Naive thymus-derived CD4-positive, alpha-beta T cell (primary cell): ENCODE results near the gene PDE6B. TPM values are rescaled to one million over a fixed set of nuclear protein-coding genes. Genes with fewer than 3 reads are reported as not detected.
"Not testable (repeated sequence)": the region's sequence is repeated elsewhere in the genome, so short reads cannot be mapped to it uniquely, and the experiment has no call there.

Experiments used
- ATAC-seq: fragments of 150-1000 bp; cut with Tn5 transposase; 2 replicates; pipeline ENCODE4 v1.10.0; 2021; ENCODE audit warnings: mild to moderate bottlenecking, moderate library complexity
- CTCF ChIA-PET: fragments of 350-600 bp; sonication (Branson Sonifier 250); formaldehyde crosslinking; loops from one replicate; lab custom pipeline; 2021; ENCODE audit warnings: antibody characterized with exemption; lab: Charles Lee
- POLR2A ChIA-PET: fragments of 350-600 bp; sonication (Branson Sonifier 250); formaldehyde crosslinking; loops from one replicate; lab custom pipeline; 2021; ENCODE audit warnings: antibody characterized with exemption, inconsistent platforms; lab: Charles Lee
- DNase-seq, 9 donors: peaks; one replicate each; pipeline versions ENCODE4 v3.0.0 to v3.0.0-alpha.2; 2020 to 2022; ENCODE audit warnings: mixed read lengths in 1 of 9
- H3K27ac ChIP-seq: one replicate; pipeline ENCODE4 v1.7.0; 2013; ENCODE audit warnings: mild to moderate bottlenecking, low read depth, low read length, moderate library complexity
- H3K27me3 ChIP-seq, 2 donors: one replicate each; pipeline ENCODE4 v1.7.0; 2013; ENCODE audit warnings: low read length in 2 of 2, mild to moderate bottlenecking in 2 of 2, moderate library complexity in 2 of 2; ENCODE audit not compliant: control insufficient read depth in 2 of 2, insufficient read depth in 2 of 2
- H3K36me3 ChIP-seq, 3 experiments: 1 replicate in 2 of 3; 2 replicates in 1 of 3; pipeline ENCODE4 v1.7.0; 2013; ENCODE audit warnings: low read length in 3 of 3, mild to moderate bottlenecking in 3 of 3, moderate library complexity in 1 of 3; ENCODE audit not compliant: insufficient read depth in 3 of 3, control insufficient read depth in 2 of 3
- H3K4me1 ChIP-seq, 2 donors: one replicate each; pipeline ENCODE4 v1.7.0; 2013; ENCODE audit warnings: low read length in 2 of 2, mild to moderate bottlenecking in 2 of 2, moderate library complexity in 1 of 2; ENCODE audit not compliant: control insufficient read depth in 2 of 2, insufficient read depth in 2 of 2
- H3K4me3 ChIP-seq: 2 replicates; pipeline ENCODE4 v1.7.0; 2013; ENCODE audit warnings: mild to moderate bottlenecking, low read length
- H3K9me3 ChIP-seq, 3 experiments: 1 replicate in 2 of 3; 2 replicates in 1 of 3; pipeline ENCODE4 v1.7.0; 2013; ENCODE audit warnings: low read length in 3 of 3; ENCODE audit not compliant: control insufficient read depth in 2 of 3
- H3K27ac Mint-ChIP-seq, 9 donors: one replicate each; pipeline ENCODE4 v1.8.0; 2020 to 2022; ENCODE audit warnings: mixed read lengths in 9 of 9, mild to moderate bottlenecking in 8 of 9, moderate library complexity in 5 of 9, inconsistent platforms in 2 of 9
- H3K27me3 Mint-ChIP-seq, 5 donors: one replicate each; pipeline ENCODE4 v1.8.0; 2021 to 2022; ENCODE audit warnings: mixed read lengths in 5 of 5, mild to moderate bottlenecking in 1 of 5
- H3K36me3 Mint-ChIP-seq, 5 donors: one replicate each; pipeline ENCODE4 v1.8.0; 2020 to 2022; ENCODE audit warnings: mixed read lengths in 5 of 5, mild to moderate bottlenecking in 3 of 5, inconsistent platforms in 1 of 5
- H3K4me1 Mint-ChIP-seq, 7 donors: one replicate each; pipeline ENCODE4 v1.8.0; 2020 to 2022; ENCODE audit warnings: mixed read lengths in 7 of 7, mild to moderate bottlenecking in 3 of 7, inconsistent platforms in 1 of 7
- H3K4me3 Mint-ChIP-seq, 10 donors: one replicate each; pipeline ENCODE4 v1.8.0; 2020 to 2022; ENCODE audit warnings: mild to moderate bottlenecking in 10 of 10, mixed read lengths in 10 of 10, moderate library complexity in 6 of 10, inconsistent platforms in 2 of 10
- H3K9me3 Mint-ChIP-seq, 11 donors: one replicate each; pipeline ENCODE4 v1.8.0; 2020 to 2022; ENCODE audit warnings: mixed read lengths in 11 of 11, mild to moderate bottlenecking in 4 of 11, inconsistent platforms in 1 of 11, moderate library complexity in 1 of 11
- intact Hi-C, 2 donors: fragments of 100-400 bp; cut with micrococcal nuclease; formaldehyde crosslinking; loops; one replicate each; pipeline ENCODE4 v1.15.1; 2023
- polyA plus RNA-seq, 2 donors: library from polyadenylated mRNA; unstranded; fragments of 300-500 nt; fragmentation: Illumina TruSeq; gene quantifications; one replicate each; pipeline ENCODE4 v1.2.3, GENCODE V29; 2021
- total RNA-seq, 6 experiments: library from RNA in 5 of 6; stranded (reverse) in 5 of 6; gene quantifications; 1 replicate in 5 of 6; 2 replicates in 1 of 6; pipeline ENCODE4 v1.2.3 and lab custom pipeline; 2021 to 2026

PDE6B gene
- total and polyA plus RNA-seq, 7 experiments from 2014 or later: 13.7 to 28.3 (median 19.8) TPM

DNA sequence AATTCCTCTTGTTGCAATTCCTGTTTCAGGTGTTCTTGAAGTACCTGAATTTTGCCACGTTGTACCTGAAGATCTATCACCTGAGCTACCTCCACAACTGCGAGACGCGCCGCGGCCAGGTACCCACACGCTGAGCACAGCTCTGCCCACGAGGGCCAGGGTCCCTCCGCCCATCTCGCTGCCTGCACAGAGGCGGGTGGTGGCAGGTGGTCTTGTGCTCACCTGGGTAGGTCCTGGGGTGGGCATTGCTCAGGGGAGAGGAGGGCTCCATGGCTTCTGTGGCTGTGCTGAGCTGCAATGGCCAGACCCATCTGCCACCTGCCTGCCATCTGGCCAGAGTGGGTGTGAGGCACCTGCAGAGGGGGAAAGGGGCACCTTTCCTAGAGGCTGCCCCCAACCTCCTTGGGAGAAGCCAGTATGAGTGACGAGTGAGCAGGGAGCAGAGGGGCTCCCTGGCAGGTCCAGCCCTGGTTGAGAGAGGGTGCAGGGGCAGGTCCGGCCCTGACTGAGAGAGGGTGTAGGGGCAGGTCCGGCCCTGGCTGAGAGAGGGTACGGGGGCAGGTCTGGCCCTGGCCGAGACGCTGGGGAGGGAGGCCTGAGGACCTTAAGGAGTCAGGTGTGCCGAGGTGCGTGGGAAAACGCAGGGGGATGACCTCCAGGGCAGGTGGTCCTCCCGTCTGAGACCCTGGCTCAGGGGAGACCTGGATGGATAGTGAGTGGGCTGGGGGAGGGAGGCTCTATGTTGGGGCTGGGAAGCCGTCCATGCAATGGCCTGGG, 10.7 kb downstream of the PDE6B start:
- peaks cover 0 to 22% (median 12%) of the 10 kb centered on the region in 5 donors for H3K27me3 Mint-ChIP-seq

DNA sequence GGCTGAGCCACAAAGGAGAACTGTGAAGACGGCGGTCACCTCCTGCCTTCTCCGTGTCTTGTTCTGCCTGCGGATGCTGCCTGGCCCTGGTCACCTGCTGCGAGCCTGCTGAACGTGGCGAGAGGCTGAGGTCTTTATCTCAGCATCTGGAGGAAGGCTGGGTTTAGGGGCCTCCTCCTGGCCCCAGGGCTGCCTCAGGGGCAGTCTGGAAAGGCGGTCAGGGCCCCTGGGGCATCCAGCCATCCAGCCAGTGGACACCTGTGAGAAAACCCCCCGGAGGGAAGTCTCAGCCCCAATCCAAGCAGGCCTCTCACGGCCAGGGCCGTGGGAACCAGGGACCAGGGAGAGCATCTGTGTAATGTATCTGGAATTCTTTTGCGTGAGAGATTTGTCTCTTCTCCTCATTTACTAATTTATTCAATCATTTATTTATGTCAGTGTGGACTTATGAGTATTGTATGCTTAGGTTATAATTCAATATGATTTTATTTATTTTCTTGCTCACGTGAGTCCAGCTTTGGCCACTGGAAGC, 11.3 kb downstream of the PDE6B start:
- peaks cover 0 to 7% (median 0%) of the 10 kb centered on the region in 5 donors for H3K36me3 Mint-ChIP-seq
- H3K36me3 ChIP-seq: no peaks in the 10 kb centered on the region
- H3K9me3 ChIP-seq: no peaks in the 10 kb centered on the region
- ATAC-seq (no peak), DNase-seq (no peak)
- H3K9me3 Mint-ChIP-seq: peaks cover 0 to 18% (median 4%) of the 10 kb centered on the region in 11 donors
- H3K4me1 ChIP-seq: no peaks in the 10 kb centered on the region
- H3K27ac ChIP-seq: no peak overlapping the region
- no peaks in the 10 kb centered on the region for H3K4me1 Mint-ChIP-seq
- POLR2A ChIA-PET: no interaction called here
- intact Hi-C loops: no loop called here
- peaks cover 0 to 3% of the 10 kb centered on the region in 2 donors for H3K27me3 ChIP-seq
- CTCF ChIA-PET: no interaction called here
- no peak overlapping the region for H3K27ac Mint-ChIP-seq
- no peak overlapping the region for H3K4me3 Mint-ChIP-seq
- peaks cover 0 to 22% (median 15%) of the 10 kb centered on the region in 5 donors for H3K27me3 Mint-ChIP-seq
- no peak overlapping the region for H3K4me3 ChIP-seq

More for the DNA sequence above, 10.7 kb downstream of the PDE6B start:
- peaks cover 0 to under 1% (median 0%) of the 10 kb centered on the region in 7 donors for H3K4me1 Mint-ChIP-seq
- Histone ChIP-seq H3K27ac (no peak overlapping the region), H3K36me3 (no peaks in the 10 kb centered on the region), H3K4me1 (no peaks in the 10 kb centered on the region), H3K4me3 (no peak overlapping the region), H3K9me3 (no peaks in the 10 kb centered on the region), H3K27me3 (peaks cover 0 to 3% of the 10 kb centered on the region in 2 donors)
- no peak overlapping the region for H3K27ac Mint-ChIP-seq
- ChIA-PET CTCF (no interaction called here), POLR2A (no interaction called here)
- peaks cover 0 to 21% (median 7%) of the 10 kb centered on the region in 11 donors for H3K9me3 Mint-ChIP-seq
- peaks cover 0 to 4% (median 0%) of the 10 kb centered on the region in 5 donors for H3K36me3 Mint-ChIP-seq
- H3K4me3 Mint-ChIP-seq: no peak overlapping the region
- DNase-seq: no peak
- ATAC-seq: peak; percentile 26
- intact Hi-C loops: no loop called here

DNA sequence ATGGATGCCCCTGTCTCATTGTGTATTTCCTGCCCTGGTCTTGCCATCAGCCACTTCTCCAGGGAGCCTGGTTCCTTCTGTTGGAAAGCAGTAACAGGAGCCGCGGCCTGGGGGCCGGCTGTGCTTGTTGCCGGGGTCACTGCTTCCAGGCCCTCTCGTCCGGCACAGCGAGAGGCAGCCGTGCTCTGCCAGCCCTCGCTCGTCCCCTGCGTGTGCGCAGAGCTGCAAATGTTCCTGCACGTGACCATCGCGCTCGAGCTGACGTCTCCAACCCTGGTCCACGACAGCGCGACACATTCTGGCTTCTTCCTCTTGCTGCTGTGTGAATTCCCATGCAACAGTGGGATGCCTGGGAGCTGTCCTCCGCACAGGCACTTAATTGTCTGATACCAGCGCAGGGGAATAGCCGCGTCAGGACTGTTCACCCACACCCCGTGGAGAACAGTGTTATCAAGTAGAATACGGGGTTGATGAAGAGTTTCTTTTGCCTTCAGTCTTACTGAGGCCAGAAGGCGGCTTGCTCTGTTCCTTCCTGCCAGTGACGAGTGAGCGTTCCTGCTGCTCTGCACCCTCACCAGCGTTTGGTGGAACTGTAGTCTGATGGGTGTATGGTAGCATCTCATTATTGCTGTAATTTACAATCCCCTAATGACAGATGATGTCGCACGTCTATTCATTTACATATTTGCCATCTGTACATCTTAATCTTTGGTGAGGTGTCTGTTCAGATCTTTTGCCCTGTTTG, 12.3 kb downstream of the PDE6B start:
- Histone ChIP-seq H3K27me3 (peaks cover 0 to 3% of the 10 kb centered on the region in 2 donors), H3K4me3 (no peak overlapping the region), H3K36me3 (no peaks in the 10 kb centered on the region), H3K4me1 (no peaks in the 10 kb centered on the region), H3K27ac (no peak overlapping the region), H3K9me3 (no peaks in the 10 kb centered on the region)
- intact Hi-C loops: no loop called here
- Mint-ChIP-seq H3K27ac (no peak overlapping the region), H3K4me1 (no peaks in the 10 kb centered on the region), H3K27me3 (peaks cover 0 to 22% (median 15%) of the 10 kb centered on the region in 5 donors), H3K9me3 (peaks cover 0 to 8% (median 2%) of the 10 kb centered on the region in 11 donors), H3K36me3 (peaks cover 0 to 7% (median 0%) of the 10 kb centered on the region in 5 donors), H3K4me3 (no peak overlapping the region)
- CTCF ChIA-PET: no interaction called here
- ATAC-seq (no peak), DNase-seq (no peak)
- POLR2A ChIA-PET: no interaction called here

DNA sequence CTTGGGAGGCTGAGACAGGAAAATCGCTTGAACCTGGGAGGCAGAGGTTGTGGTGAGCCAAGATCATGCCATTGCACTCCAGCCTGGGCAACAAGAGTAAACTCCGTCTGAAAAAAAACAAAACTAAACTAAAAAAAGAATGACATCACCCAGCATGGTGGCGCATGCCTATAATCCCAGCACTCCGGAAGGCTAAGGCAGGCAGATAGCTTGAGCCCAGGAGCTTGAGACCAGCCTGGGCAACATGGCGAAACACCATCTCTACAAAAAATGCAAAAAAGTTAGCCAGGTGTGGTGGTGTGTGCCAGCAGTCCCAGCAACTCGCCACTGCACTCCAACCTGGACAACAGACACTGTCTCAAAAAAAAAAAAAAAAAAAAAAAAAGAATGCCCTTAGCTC, 17.0 kb downstream of the PDE6B start:
- H3K4me1 ChIP-seq, H3K4me1 Mint-ChIP-seq, H3K27ac ChIP-seq, CTCF ChIA-PET, DNase-seq, POLR2A ChIA-PET, H3K4me3 ChIP-seq, H3K9me3 ChIP-seq, intact Hi-C loops, H3K27me3 ChIP-seq, H3K4me3 Mint-ChIP-seq, ATAC-seq, H3K36me3 ChIP-seq, H3K27ac Mint-ChIP-seq: not testable (repeated sequence)
- H3K9me3 Mint-ChIP-seq: peaks cover 0 to 19% (median 6%) of the 10 kb centered on the region in 11 donors
- peaks cover 0 to 45% (median 32%) of the 10 kb centered on the region in 5 donors for H3K27me3 Mint-ChIP-seq
- H3K36me3 Mint-ChIP-seq: peaks cover 0 to 11% (median 0%) of the 10 kb centered on the region in 5 donors

DNA sequence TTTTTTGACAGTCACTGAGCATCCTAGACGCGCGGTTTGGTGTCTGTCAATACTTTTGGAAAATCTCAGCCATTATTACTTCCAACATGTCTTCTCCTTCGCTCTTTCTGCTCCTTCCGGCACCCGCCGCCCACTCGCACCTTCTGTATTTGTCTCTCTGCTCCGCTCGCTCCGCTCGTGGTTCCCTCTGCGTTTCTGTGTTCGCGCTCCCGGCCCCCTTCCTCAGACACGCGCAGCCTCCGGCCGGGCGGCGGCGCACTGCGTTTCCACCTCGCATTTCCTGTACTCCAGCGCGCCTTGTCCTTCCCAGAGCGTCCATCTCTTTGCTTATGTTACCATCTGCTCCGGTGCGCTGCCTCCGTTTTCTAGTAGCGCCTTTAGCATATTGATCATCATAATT, 21.1 kb downstream of the PDE6B start:
- intact Hi-C loops: no loop called here
- peak in 2 of 9 donors; percentile 14 to 17 for DNase-seq
- no peaks in the 10 kb centered on the region for H3K4me1 ChIP-seq
- no peak overlapping the region for H3K4me3 ChIP-seq
- Mint-ChIP-seq H3K9me3 (peaks cover 0 to 14% (median 3%) of the 10 kb centered on the region in 11 donors), H3K36me3 (peaks cover 0 to 4% (median 0%) of the 10 kb centered on the region in 5 donors), H3K4me3 (peak overlapping the region; percentile 63 to 91 (median 76)), H3K4me1 (peaks cover 0 to 8% (median 7%) of the 10 kb centered on the region in 7 donors), H3K27ac (peak overlapping the region in 5 of 9 donors; percentile 28 to 76 (median 49)), H3K27me3 (peaks cover 0 to 31% (median 24%) of the 10 kb centered on the region in 5 donors)
- no peak for ATAC-seq
- H3K36me3 ChIP-seq: no peaks in the 10 kb centered on the region
- CTCF ChIA-PET: no interaction called here
- POLR2A ChIA-PET: interaction anchor here (0.7 kb wide), 1 partner anchor 53 kb away, joined by 3 read pairs; no protein-coding TSS in a partner anchor
- no peak overlapping the region for H3K27ac ChIP-seq
- H3K9me3 ChIP-seq: no peaks in the 10 kb centered on the region
- H3K27me3 ChIP-seq: peaks cover 0 to 3% of the 10 kb centered on the region in 2 donors

DNA sequence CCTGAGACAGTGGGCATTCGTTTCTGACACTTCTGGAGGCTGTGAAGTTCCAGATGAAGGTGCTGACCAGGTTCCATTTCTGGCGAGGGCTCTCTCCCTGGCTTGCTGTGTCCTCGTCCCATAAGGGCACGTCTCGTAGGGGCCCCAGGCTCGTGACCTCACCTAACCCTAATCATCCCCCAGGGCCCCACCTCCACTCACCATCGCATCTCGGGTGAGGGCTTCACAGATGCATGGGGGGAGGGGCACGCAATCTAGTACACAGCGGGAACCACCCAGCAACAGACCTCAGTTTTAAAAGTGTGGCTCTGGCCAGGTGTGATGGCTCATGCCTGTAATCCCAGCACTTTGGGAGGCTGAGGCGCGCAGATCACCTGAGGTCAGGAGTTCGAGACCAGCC, 22.1 kb downstream of the PDE6B start:
- H3K9me3 ChIP-seq: no peaks in the 10 kb centered on the region
- peaks cover 0 to 3% of the 10 kb centered on the region in 2 donors for H3K27me3 ChIP-seq
- H3K4me1 Mint-ChIP-seq: peaks cover 0 to 8% (median 7%) of the 10 kb centered on the region in 7 donors
- H3K4me1 ChIP-seq: no peaks in the 10 kb centered on the region
- peaks cover 0 to 35% (median 24%) of the 10 kb centered on the region in 5 donors for H3K27me3 Mint-ChIP-seq
- no peak overlapping the region for H3K4me3 Mint-ChIP-seq
- no peaks in the 10 kb centered on the region for H3K36me3 ChIP-seq
- no peak overlapping the region for H3K4me3 ChIP-seq
- POLR2A ChIA-PET: no interaction called here
- peaks cover 0 to 4% (median 0%) of the 10 kb centered on the region in 5 donors for H3K36me3 Mint-ChIP-seq
- ATAC-seq: no peak
- CTCF ChIA-PET: no interaction called here
- intact Hi-C loops: no loop called here
- no peak overlapping the region for H3K27ac ChIP-seq
- no peak for DNase-seq
- H3K27ac Mint-ChIP-seq: no peak overlapping the region
- peaks cover 0 to 14% (median 3%) of the 10 kb centered on the region in 11 donors for H3K9me3 Mint-ChIP-seq
